HL-60 (cell line): Measurements from ENCODE around the gene MPG.
A peak's percentile ranks its signal among the peaks of the same experiment; 100 is the strongest.

ENCODE experiments used
- DNase-seq, 2 experiments: peaks; one replicate each; pipeline ENCODE4 v3.0.0-alpha.2; 2010 to 2020; ENCODE audit warnings: low read depth in 1 of 2, low spot score in 1 of 2
- H3K27ac ChIP-seq: fragments of 250-450 bp; sonication (Bioruptor Pico); replicated peaks from 2 replicates; pipeline ENCODE4 v1.5.1; 2020; ENCODE audit warnings: mild to moderate bottlenecking, moderate library complexity
- H3K27me3 ChIP-seq: fragments of 250-450 bp; sonication (Bioruptor Pico); 2 replicates; pipeline ENCODE4 v1.5.1; 2021; ENCODE audit warnings: mild to moderate bottlenecking, moderate library complexity; ENCODE audit not compliant: insufficient read depth, poor library complexity, severe bottlenecking
- H3K4me3 ChIP-seq: replicated peaks from 2 replicates; pipeline ENCODE4 v1.5.1; 2011; ENCODE audit warnings: mild to moderate bottlenecking, control low read depth, low read length; ENCODE audit not compliant: insufficient read depth
- CTCF ChIP-seq: IDR thresholded peaks from one replicate; pipeline ENCODE4 v1.5.1; 2011; ENCODE audit warnings: low read length, control low read depth, inconsistent platforms; ENCODE audit not compliant: insufficient read depth
- GABPA ChIP-seq: IDR thresholded peaks from 2 replicates; pipeline ENCODE4 v1.6.1; 2012; ENCODE audit warnings: low read depth
- POLR2AphosphoS5 ChIP-seq: IDR thresholded peaks from 2 replicates; pipeline ENCODE4 v1.6.1; 2012; ENCODE audit warnings: low read depth
- REST ChIP-seq: IDR thresholded peaks from 2 replicates; pipeline ENCODE4 v1.6.1; 2012; ENCODE audit warnings: low read depth; ENCODE audit not compliant: insufficient replicate concordance
- SPI1 ChIP-seq: IDR thresholded peaks from 2 replicates; pipeline ENCODE4 v1.6.1; 2012; ENCODE audit warnings: low read depth, mild to moderate bottlenecking, borderline replicate concordance

Gene MPG

GRCh38 chr16:74051-74746 is 3.8 kb upstream of the MPG start:
- no peak for DNase-seq
- H3K27me3 ChIP-seq: peaks cover 20% of the 10 kb centered on the region
- H3K27ac ChIP-seq: no peak overlapping the region
- H3K4me3 ChIP-seq: no peak overlapping the region
- TF ChIP-seq SPI1 (no peak), CTCF (no peak), GABPA (no peak), REST (no peak), POLR2AphosphoS5 (no peak)

GRCh38 chr16:74747-75334 is 3.2 kb upstream of the MPG start:
- Histone ChIP-seq H3K27me3 (peaks cover 20% of the 10 kb centered on the region), H3K4me3 (no peak overlapping the region), H3K27ac (no peak overlapping the region)
- TF ChIP-seq POLR2AphosphoS5: no peak
- no peak for TF ChIP-seq REST
- no peak for TF ChIP-seq CTCF
- TF ChIP-seq GABPA: no peak
- DNase-seq: no peak

GRCh38 chr16:75580-76501 is 2.2 kb upstream of the MPG start:
- H3K27me3 ChIP-seq: peaks cover 20% of the 10 kb centered on the region
- TF ChIP-seq POLR2AphosphoS5 (peak; percentile 94), GABPA (no peak), SPI1 (peak; percentile 65; the same call in 1 of the 2 replicates), CTCF (no peak), REST (no peak)
- no peak overlapping the region for H3K4me3 ChIP-seq
- peak; percentile 92 to 96 for DNase-seq
- peak overlapping the region; percentile 7; the same call in 1 of the 2 replicates for H3K27ac ChIP-seq
